Stimulated activated CD4-positive, alpha-beta T cell treated with anti-CD3 and anti-CD28 coated beads, Interleukin-1b, Interleukin-23, amount 100 ng/mL, for 24 hours (primary cell): ENCODE data around the gene PBX1.

Experiments
- DNase-seq, 4 experiments: peaks; one replicate each; pipeline ENCODE4 v3.0.0-alpha.2; 2020; ENCODE audit warnings: low read depth in 4 of 4, low spot score in 1 of 4

Gene PBX1

DNA sequence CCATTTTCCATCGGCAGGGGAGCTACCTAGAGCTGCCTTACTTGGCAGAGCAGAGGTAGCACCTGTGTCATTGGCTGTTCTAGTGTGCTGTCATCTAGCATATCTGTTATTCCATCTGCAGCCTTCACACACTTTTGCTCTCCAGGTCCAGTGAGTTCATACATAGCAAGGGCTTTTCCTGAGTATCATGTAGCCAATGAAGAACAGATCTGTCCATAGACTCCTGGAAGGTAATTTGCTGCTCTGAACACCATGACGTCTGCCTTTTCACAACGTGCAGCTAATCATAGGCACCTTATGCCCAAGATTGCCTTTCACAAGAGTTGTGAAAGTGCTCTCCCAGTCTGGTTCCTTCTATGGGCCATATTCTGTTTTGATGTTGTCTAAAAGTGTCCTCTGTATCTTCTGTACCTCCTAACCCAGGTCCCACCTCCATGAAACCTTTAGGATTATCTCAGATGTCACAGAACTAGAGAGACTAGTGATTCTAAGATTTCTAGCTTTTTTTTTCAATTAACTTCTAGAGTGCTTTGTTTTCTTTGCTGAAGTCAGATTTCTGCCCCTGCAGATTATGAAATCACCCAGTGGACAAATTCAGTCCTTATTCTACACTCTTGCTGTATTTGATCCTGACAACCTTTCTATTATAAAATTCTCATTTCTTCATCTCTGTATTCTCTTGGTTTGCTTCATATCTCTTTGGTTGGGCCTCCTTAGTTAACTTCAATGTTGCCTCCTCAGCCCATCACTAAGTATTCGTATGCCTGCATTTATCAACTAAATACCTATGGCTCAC, 134.8 kb downstream of the PBX1 start:
- DNase-seq = no peak

DNA sequence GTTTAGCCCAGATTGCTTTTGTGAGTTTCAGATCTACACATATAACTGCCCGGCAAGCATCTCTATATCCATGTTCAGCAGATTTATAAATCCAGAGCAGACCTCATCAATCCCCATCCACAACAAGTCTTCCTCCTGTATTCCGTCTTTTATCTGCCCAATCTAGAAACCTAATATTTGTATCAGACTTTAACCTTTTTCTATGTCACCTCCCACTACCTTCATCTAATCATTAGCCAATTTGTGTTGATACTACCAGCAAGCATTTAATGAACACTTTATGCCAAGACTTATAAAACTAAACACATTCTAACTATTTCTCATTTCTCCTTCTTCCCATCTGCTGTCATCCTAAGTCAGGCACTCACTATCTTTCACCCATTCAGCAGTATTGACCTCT, 135.5 kb downstream of the PBX1 start:
- no peak for DNase-seq

DNA sequence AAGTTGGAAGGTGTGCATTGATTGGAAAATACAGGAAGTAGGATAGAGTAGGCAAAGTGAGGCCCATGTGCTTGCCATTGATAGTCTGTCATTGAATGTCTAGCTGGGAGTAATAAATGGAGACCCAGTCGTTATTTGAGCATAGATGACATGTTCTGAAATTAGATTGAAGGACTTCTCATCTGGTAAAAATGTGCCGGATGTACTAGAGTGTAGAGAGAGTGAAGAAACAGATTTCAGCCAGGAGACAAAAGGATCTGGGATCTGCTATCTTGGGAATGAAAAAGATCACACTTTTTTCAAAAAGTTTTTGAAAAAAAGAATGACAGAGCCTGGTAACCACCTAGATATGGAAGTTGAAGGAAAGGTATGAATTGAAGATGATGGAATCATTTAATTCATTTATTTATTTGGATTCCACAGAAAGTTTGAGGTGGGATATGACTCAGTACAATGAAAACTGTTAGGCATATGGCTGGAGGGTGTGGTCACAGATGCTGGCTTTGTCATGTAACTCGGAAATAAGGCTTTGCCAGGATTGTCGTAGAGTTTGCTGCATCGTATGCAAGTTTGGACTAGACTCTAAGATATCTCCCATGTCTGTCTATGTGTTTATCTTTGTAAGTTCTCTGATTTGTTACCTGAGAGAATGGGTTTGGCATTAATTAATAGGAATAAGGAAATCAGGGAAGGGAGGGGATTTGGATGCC, 137.1 kb downstream of the PBX1 start:
- DNase-seq = no peak

DNA sequence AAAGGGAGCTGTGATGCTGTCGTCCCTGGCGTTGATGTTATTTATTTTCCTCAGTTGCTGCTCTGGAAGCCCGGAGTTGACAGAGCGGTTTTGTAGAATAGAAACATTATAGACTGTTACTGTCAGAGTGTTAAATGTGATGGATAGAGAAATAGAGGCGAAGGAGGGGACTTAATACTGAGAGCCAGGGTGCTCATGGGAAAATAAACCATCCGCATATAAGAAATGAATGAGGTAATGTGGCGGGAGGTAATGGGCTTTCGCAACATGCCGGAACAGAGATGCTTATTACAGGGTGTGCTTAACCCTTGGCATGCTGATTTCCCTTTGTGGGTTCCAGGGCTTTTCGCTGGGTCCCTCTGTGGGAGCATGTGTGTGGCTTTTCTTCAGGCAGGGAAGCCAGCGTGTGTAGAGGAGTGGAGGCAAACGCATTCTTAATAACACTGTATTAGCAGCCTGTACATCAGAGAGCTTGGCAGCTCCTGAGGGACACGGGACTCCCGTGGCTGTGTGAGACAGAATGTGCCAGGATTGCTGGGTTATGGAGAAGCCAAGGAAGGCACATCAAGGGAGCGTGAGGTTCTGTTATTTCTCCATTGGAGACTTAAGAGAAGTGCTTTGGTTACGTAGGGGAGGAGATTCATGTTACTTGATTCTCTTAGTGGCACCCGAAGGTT, 141.0 kb downstream of the PBX1 start:
- DNase-seq = no peak

DNA sequence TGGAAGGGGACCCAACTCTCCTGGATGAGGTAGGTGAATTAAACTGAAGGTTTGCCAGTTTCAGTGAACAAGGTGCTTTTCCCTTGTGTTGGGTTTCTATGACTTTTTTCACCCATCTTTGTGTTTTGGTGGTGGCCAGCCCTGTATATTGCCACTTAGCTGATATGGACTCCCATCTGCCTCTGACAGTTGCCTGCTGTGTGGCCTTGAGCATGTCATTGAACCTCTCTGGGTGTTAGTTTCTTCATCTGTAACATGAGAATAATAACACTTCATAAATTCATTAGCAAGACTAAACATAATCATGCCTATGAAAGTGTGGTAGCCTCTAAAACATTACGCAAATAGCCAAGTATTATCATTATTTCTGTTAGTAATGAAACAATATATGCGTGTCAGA, 141.7 kb downstream of the PBX1 start:
- no peak for DNase-seq

DNA sequence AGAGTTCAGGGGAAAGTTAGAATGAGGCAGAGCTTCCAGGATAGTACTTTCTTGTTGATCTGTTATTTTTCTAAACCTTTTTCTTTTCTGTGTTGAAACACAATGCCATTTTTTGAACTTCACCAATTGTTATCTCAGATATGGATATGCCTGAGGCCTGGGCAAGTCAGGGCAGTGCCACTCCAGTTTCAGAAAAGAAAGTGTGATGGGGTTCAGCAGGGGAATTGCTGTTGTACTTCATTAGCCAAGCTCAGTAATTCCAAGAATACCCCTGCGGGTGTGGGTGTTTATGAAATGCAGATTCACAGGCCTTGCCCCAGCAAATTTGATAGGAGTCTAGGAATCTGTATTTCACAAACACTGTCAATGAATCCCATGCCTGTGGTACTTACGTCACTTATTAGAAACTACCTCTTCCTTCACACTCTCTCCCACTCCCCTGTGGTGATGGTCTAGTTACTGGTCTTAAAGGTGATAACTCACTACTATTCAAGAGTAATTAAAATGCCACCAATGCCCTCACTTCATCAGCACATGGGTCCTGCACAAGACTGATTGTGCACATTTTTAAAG, 142.3 kb downstream of the PBX1 start:
- DNase-seq = no peak

DNA sequence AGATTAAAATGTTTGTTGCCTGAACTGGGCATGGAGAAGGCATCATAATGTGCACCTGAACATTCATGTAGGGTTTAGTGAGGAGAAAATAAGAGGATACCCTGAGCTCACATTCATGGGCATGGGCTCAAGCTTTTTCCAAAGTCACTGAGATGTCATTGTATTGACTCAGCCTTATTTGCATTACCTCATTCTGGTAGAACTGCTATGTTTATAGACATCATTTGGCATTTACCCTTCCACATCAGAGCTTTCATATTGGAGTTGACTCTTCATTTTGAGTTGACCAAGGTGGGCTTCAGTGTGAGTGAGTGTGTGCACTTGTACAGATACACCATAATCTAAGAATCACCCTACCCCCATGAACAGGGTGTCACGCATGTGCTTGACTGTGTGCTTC, 143.2 kb downstream of the PBX1 start:
- DNase-seq = no peak

DNA sequence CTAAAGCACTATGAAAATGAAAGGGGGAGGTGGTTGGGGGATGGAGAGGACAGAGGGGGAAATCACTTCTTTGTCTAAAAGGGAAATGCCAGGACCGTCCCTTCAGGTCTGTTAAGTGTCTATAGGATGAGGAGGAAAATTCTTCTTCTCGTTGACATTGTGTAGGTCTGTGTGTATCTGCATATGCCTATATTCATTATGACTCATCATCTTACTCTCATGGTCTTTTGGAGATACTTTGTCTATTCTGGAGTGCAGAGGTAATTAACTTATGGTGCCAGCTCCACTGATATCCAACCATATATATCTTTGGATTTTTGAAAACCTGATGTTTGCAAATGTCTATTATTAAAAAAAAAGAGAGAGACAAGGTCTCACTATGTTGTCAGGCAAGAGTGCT, 143.7 kb downstream of the PBX1 start:
- no peak for DNase-seq

DNA sequence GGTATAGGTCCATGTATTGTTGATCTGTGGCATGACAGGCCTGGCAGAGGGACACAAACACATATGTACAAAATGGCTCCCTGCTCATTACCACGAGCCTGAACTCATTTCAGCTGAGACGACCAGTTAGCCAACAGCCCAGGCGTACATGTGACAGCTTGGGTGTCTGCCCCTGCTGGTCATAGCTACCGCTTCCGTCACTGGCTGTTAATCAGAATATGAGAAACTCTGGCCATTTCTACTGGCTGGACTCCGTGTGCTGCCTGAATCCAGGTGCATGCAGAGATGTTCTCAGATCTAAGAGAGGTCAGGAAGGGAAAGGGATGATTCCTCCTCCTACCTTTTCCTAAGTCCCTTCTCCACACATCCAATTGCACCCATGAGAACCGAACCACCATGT, 144.5 kb downstream of the PBX1 start:
- DNase-seq = no peak

DNA sequence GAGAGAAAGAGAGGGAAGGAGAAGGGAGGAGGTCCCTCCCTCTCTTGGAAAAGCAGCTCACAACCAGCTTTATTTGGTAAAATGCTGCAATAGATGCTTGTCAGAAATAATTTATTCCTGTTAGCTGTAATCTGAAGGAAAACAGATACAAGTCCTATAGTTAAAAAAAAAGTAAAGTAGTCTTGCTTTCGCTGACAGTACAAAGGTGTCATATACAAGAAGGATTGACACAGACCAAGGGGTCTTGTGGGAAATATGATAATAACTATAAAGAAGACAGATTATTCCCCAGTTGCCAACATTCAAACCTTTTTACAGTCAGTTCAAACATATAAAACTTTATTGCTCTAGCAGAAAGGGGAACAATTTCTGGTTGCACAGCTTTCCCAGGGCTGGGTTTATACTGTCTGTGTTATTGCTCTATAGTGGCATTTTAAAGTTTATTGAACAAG, 145.0 kb downstream of the PBX1 start:
- no peak for DNase-seq

DNA sequence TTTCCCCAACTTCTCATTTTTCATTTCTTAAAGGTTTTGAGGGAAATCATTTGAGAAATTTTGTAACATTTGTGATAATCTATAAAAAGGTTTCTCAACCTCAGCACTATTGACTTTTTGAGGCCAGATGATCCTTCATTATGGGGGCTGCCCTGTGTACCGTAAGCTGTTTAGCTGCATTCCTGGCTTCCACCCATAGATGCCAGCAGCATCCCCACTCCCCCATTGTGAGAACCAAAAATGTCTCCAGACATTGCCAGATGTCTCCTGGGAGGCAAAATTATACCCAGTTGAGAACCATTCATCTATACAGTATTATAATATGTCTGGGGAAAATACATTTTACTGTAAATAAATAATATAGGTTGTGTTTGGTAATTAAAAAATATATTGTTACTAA, 146.0 kb downstream of the PBX1 start:
- no peak for DNase-seq

DNA sequence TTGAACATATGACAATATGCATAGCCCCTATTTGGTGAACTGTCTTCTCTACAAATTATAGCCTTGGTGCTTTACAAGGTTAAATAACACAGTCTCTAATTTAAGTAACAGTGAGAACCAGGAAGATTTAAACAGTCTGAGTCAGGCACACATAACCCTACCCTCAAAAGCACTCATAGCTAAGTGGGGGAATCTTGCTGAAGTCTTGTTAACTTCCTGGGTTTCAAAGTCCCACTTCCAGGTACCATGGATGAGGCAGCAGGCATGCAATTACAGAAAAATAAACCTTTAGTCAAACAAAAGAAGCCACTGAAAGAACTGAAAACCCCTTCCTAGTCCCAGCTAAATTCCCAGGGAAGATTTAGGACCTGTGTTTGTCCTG, 147.6 kb downstream of the PBX1 start:
- DNase-seq = no peak

DNA sequence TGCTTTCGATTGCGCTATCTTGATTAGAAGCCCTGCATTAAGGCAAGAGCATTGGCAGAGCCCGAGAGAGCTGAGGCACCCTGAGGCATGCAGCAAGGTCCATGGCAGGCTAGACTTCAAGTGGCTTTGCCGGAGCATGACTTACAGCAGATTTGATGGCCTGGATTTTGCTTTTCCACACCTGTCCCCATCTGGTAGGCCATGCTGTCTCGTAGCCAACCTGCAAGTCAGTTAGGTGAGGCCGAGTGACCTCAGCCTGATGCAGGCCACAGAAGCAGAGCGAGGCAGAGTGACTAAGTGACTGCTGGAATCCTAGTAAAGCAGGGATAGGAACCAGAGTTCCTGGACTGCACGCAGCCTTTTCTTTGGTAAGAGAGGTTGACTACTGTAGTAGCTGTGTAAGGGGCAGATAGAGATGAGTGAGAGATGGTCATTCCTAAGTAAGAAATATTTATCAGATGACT, 148.9 kb downstream of the PBX1 start:
- no peak for DNase-seq

DNA sequence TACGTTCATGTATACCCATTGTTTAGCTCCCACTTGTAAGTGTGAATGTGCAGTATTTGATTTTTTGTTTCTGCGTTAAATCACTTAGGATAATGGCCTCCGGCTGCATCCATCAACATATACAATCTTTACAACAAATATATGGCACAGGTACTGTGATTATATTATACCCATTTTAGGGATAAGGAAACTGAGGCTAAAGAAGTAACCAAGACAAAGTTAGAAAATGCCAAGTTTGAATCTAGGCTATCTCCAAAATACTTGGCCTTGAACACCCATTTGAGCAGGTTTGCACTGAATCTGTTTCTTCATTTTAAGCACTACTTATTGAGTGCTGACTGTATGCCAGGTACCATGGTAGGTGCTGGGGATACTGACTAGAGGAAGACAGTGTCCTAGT, 149.6 kb downstream of the PBX1 start:
- DNase-seq = no peak

DNA sequence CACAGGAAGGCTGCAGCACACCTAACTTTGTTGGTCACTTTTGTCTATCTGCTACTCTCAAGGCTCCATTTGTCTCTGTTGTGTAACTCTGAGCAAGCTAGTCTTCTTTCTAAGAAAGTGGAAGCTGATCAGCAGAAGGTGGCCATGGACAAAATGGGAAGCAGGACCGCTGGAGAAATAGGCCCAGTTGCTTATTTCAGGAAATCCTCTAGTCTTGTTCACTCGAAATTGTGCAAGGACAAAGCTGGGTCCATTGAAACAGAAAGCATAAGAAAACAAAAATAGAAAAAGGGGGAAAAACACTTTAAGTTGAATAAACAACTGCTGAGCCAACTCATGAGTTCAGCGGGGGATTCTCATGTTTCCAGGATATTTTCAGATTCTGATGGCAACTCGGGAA, 150.1 kb downstream of the PBX1 start:
- no peak for DNase-seq

DNA sequence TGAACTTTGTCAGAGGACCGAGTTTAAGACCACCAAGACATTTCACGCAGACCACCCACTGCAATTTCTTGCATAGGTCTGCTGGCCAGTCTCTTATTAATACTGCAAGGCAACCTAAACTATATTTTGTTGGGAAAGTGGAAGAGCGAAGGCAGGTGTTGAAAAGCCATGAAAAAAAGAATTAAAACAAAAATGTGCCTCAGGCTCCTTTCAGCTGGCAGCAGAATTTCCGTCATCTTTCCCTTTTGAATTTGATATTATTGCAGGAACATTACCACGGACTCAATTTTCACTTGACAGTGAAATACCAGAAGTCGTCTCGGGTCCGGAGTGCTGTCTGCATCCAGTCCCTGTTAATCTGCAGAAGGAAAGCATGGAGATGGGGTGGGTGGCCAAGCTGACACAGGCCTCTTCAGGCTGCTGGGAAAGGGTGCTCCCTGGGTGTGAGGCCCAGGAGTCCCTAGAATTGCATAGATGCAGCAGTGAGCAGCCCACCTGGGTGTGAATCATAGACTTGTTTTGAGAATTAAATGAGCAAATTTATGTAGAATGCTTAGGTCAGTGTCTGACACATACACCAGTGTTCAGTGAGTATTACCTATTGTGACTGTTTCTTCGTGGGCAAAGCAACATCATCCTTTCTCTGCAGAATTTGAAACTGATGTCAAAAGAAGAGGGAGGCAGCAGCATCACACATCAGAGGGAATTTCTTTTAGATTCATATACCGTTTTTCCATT, 150.7 kb downstream of the PBX1 start:
- DNase-seq = no peak

DNA sequence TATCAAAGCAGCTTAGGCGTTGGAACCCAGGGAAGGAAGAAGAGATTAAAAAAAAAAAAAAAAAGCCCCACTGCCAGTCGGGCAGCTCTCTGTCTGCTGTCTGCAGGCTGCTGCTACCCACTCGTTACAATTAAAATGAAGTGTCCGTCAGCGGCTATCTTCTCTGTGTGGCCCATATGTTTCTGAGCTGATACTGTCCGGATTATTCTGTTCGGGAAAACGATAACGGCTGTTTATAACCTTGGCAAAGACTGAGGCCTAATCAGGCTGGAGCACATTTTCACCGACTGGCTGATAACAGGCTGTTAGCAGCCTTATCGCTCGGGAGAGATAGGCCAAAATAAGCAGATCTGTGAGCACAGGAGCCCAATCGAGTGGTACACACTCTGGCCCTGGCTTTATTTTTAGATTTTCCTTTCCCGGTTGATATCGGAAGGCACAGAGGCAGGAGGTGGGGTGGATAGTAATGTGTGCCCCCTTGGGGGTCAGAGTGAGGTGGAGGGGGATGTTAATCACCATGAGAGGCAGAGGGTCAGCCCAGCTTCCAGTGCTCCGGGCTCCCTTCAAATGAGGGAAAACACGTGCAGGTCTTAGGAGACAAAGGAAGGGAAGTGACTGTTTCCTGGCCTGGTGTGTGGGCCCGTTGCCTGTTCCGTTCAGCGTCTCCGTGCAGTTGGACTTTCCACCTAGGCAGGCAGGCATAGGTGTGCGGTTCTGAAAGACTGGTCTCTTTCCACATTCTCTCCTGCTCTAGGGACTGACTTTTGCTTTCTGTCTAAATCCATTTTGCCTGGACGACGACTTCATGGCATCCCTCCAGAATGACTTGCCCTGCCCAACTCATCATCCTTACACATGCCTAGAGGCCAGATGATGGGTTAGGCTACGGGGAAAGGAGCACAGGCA, 153.4 kb downstream of the PBX1 start:
- no peak for DNase-seq

DNA sequence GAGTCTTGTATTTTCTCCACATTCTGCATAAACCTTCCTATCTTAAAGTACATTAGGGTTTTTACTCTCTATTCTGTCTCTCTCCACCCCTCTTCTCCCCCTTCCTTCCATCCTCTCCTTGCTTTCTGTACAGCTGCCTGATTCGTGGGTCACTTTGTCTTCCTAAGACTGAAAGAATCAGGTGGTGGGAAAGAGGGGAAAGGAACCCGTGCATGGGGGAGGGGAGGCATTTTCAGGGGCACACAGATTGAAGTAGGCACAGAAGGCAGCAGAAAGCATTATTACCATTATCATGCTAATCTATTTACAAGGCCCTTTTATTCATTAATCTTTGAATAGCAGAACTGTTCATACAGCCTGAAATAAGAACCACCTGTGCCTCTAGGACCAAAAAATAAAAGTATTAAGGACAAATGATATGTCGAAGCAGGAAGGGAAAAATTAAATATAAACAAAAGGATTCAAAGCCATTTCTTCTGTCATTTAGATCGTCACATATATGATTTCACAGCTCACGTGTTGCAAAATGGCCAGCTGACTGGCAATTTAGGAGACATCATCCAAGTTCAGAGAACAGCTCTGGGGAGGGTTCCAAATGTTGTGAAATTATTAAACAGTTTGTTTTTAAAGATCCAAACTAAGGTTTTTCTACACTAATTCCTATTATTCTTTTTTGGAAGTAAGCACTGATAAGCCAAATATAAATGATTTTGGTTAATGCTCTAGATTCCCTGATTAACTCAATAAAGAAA, 154.6 kb downstream of the PBX1 start:
- DNase-seq = no peak

DNA sequence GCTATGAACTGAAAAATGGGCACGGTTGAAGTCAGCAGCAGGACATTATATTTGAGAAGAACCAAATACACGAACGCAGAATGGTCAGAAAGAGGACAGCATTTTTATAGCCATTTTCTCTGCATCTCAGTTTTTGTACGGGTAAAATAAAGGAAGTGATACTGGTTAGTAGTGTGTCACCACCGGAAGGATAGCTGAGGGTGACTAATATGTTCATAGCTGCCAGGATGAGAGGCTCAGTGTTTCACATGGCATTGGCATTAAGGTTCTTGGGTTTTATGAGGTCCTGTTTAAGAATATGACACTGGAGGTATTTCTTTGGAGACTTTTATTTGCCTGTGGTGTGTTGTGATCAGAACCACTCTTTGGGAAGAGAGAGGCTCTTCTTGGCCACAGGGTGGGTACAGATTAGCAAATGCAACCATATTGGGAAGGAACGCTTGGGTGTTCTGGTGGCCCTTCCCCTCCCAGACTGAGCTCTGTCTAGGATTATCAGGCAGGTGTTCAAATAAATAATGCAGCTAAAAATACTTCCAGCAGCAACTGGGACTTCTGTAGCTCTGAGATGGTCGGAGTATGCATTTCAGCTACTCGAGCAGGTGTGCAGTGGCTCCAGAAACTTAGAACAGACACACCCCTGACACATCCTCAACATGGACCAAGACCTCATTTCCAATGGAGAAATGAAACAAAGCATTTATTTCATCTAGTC, 158.2 kb downstream of the PBX1 start:
- DNase-seq = no peak
